ENCODE data around the gene PFKFB3. TPM values are rescaled to one million over a fixed set of nuclear protein-coding genes. Genes with fewer than 3 reads are reported as not detected.

The PFKFB3 gene
- total and polyA plus RNA-seq, 9 of the 15 experiments (the other 6 are each of a cell fraction or from before 2014, with no cell fraction given): 0.46 to 21.6 (median 7.8) TPM

DNA sequence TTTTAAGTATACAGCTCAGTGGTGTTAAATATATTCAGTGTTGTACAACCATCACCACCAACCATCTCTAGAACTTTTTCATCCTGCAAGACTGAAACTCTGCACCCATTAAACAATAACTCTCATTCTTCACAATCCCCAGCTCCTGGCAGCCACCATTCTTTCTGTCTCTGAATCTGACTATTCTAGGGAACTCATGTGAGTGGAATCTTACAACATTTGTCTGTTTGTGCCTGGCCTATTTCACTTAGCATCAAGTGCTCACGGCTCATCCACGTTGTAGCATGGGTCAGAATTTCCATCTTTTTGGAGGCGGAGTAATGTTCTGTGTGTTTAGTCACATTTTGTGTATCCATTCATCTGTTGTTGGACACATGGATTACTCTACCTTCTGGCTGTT lies 40.8 kb upstream of the PFKFB3 start:
- peaks cover 22 to 24% of the 10 kb centered on the region in 2 experiments for H3K4me1 ChIP-seq (replicated peaks in 1 of 2; ENCODE audit: control insufficient read depth in 2 of 2, insufficient read depth in 2 of 2, low read length in 2 of 2)
- H2AFZ ChIP-seq (ENCODE audit: low read depth, low read length): no peak overlapping the region
- DNase-seq (ENCODE audit: extremely low read depth in 1 of 4, low spot score in 3 of 4): no peak
- no peaks in the 10 kb centered on the region for H3K27me3 ChIP-seq (ENCODE audit: control insufficient read depth in 2 of 2, insufficient read depth in 2 of 2, low read length in 2 of 2)
- ChIA-PET POLR2A (interaction anchor here (1.0 to 2.9 kb wide), 3 partner anchors 11 to 14 kb away, joined by 3 to 38 read pairs (median 4); no protein-coding TSS in a partner anchor), CTCF (ENCODE audit: low intra/inter-chr PET ratio) (no interaction called here)
- 47% methylated on average over 3 of the region's 3 CpGs for WGBS (ENCODE audit: insufficient coverage, low coverage, missing lambda C conversion rate)
- no peak overlapping the region for H3K4me2 ChIP-seq (ENCODE audit: insufficient read depth, low read length)
- no peak overlapping the region for H3K9ac ChIP-seq (ENCODE audit: insufficient read depth in 1 of 2, low read depth in 2 of 2, low read length in 2 of 2)
- H4K20me1 ChIP-seq (replicated peaks; ENCODE audit: control insufficient read depth, insufficient read depth, low read length): peaks cover 2% of the 10 kb centered on the region; the same call in 1 of the 2 replicates
- peaks cover 19% of the 10 kb centered on the region for H3K36me3 ChIP-seq (ENCODE audit: control insufficient read depth, insufficient read depth, low read length)
- intact Hi-C loops (cut with micrococcal nuclease): loop anchor here (5.0 kb wide), 1 partner anchor 75 kb away; the partner anchor contains the start of gene RBM17
- FAIRE-seq: no peak
- TF ChIP-seq SREBF1 (IDR thresholded peaks at IDR 0.05; ENCODE audit: borderline replicate concordance, low read depth, low read length) (no peak), RNF2 (IDR thresholded peaks at IDR 0.05) (no peak), ELK1 (CRISPR knock-in tag; IDR thresholded peaks at IDR 0.05) (no peak), ZBTB8A (IDR thresholded peaks at IDR 0.05; ENCODE audit: partially characterized antibody) (no peak), HMBOX1 (IDR thresholded peaks at IDR 0.05) (no peak), CEBPB (tag; IDR thresholded peaks at IDR 0.05) (no peak), ILK (tag; IDR thresholded peaks at IDR 0.05; ENCODE audit: borderline replicate concordance, low read depth) (no peak)
- H3K4me3 ChIP-seq: no peak overlapping the region
- peaks cover 5% of the 10 kb centered on the region for H3K9me1 ChIP-seq (ENCODE audit: control insufficient read depth, insufficient read depth, low read length)
- H3K27ac ChIP-seq (ENCODE audit: extremely low read depth, low read depth, low read length): no peak overlapping the region
- BruUV-seq (replicated peaks): no TSS peak
- no peaks in the 10 kb centered on the region for H3K9me3 ChIP-seq (replicated peaks; ENCODE audit: control insufficient read depth, insufficient read depth, low read depth, low read length)
- peaks cover 47% of the 10 kb centered on the region for H3K79me2 ChIP-seq (ENCODE audit: control insufficient read depth, insufficient read depth, low read length)
- no peak for ATAC-seq
- in situ Hi-C loops (cut with MboI): no loop called here
